Karpas-422 (cell line): ENCODE results near the gene GLB1L3. TPM values are rescaled to one million over a fixed set of nuclear protein-coding genes. Genes with fewer than 3 reads are reported as not detected.
"Not testable (repeated sequence)": the region's sequence is repeated elsewhere in the genome, so short reads cannot be mapped to it uniquely, and the experiment has no call there.

Experiments used
- DNase-seq: peaks from one replicate; pipeline ENCODE4 v3.0.0-alpha.2; 2015
- H2AFZ ChIP-seq: fragments of 200-600 bp; sonication (generic); 2 replicates; pipeline ENCODE4 v1.6.1; 2014; ENCODE audit warnings: antibody characterized with exemption, low read length, mixed read lengths
- H3K27ac ChIP-seq: fragments of 200-600 bp; sonication (generic); 2 replicates; pipeline ENCODE4 v1.5.1; 2014; ENCODE audit warnings: mild to moderate bottlenecking, low read length, moderate library complexity
- H3K27me3 ChIP-seq: fragments of 200-600 bp; sonication (generic); 2 replicates; pipeline ENCODE4 v1.6.1; 2014; ENCODE audit warnings: low read length, mixed read lengths
- H3K36me3 ChIP-seq: fragments of 200-600 bp; sonication (generic); 2 replicates; pipeline ENCODE4 v1.6.1; 2014; ENCODE audit warnings: low read length, mixed read lengths; ENCODE audit not compliant: insufficient read depth
- H3K4me1 ChIP-seq: fragments of 200-600 bp; sonication (generic); 2 replicates; pipeline ENCODE4 v1.6.1; 2014; ENCODE audit warnings: mild to moderate bottlenecking, low read length, mixed read lengths
- H3K4me2 ChIP-seq: fragments of 200-600 bp; sonication (generic); 2 replicates; pipeline ENCODE4 v1.6.1; 2014; ENCODE audit warnings: low read length, low read depth, mild to moderate bottlenecking; ENCODE audit not compliant: poor library complexity, severe bottlenecking
- H3K4me3 ChIP-seq: fragments of 200-600 bp; sonication (generic); 2 replicates; pipeline ENCODE4 v1.5.1; 2014; ENCODE audit warnings: mild to moderate bottlenecking, antibody characterized with exemption, low read length, mixed read lengths
- H3K79me2 ChIP-seq: fragments of 200-600 bp; sonication (generic); 2 replicates; pipeline ENCODE4 v1.6.1; 2014; ENCODE audit warnings: mild to moderate bottlenecking, low read length, mixed read lengths
- H3K9ac ChIP-seq: fragments of 200-600 bp; sonication (generic); 2 replicates; pipeline ENCODE4 v1.6.0; 2014; ENCODE audit warnings: low read length
- H3K9me2 ChIP-seq: fragments of 200-600 bp; sonication (generic), shearing (Covaris generic); replicated peaks from 2 replicates; pipeline ENCODE4 v1.6.0; 2014; ENCODE audit warnings: mild to moderate bottlenecking, low read length, moderate library complexity; ENCODE audit not compliant: insufficient read depth
- H3K9me3 ChIP-seq: fragments of 300-700, 200-600 bp; sonication (generic); 2 replicates; pipeline ENCODE4 v1.6.1; 2014; ENCODE audit warnings: low read length, mixed read lengths
- H4K20me1 ChIP-seq: fragments of 200-600 bp; sonication (generic); 2 replicates; pipeline ENCODE4 v1.6.1; 2014; ENCODE audit warnings: mild to moderate bottlenecking, antibody characterized with exemption, low read length, low read depth; ENCODE audit not compliant: insufficient read depth
- total RNA-seq: library from RNA; depleted of rRNA; stranded (reverse); fragments of >200 nt; shearing (Covaris generic); gene quantifications from 2 replicates; pipeline ENCODE4 v1.2.3, GENCODE V29; 2014; ENCODE audit warnings: low replicate concordance

GLB1L3 gene
- total RNA-seq, 1 experiment from 2014 or later = not detected

DNA sequence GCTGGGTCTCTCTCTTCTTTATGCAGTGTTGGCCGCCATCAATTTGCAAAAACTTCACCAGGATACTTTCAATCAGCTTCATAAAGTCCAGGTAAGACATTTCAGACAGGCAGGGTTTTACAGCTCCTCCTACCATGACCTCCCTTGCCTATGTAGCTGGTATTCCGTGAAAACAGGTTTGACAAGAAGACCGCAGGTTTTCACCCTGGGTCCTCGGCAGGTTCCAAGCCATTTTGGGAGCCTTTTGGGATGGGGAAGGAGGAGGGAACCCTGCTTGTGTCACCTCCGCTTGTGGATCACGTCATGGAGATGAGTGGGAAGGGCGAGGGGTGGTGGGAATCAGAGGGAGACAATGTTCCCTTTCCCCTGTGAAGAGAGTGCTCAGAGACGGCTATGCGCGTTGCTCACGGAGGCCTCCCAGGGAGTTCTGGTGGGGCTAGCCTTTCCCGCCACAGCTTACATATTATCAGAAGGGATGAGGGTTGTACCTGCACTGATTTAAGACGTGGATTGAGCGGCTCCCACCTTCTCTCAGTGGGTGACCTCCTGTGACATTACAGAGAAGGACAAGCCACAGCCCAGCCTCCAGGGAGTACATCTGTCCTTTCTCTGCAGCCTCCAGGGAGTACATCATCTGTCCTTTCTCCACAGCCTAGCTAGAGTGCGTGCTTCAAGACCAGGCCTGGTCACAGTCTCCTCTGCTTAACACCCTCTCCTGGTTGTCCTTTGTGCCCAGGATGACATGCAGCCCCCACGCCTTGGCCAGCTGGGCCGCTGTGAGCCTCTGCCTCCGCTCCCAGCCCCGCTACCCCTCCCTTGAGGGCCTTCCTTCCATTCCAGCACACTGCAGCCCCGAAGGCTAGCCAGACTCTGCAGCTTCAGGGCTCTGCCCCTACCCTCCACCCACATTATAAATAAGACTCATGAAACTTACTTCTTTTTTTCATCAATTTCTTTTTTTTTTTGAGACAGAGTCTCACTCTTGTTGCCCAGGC, 17.2 kb downstream of the GLB1L3 start:
- DNase-seq = no peak
- Histone ChIP-seq H3K27ac (no peak overlapping the region), H3K9me3 (no peaks in the 10 kb centered on the region), H4K20me1 (no peaks in the 10 kb centered on the region), H3K36me3 (no peaks in the 10 kb centered on the region), H3K27me3 (no peaks in the 10 kb centered on the region), H3K79me2 (no peaks in the 10 kb centered on the region), H3K9ac (no peak overlapping the region), H3K9me2 (no peaks in the 10 kb centered on the region), H2AFZ (no peak overlapping the region), H3K4me3 (no peak overlapping the region), H3K4me2 (no peak overlapping the region), H3K4me1 (no peaks in the 10 kb centered on the region)

GRCh38 chr11:134294664-134295063, 18.5 kb downstream of the GLB1L3 start:
- Histone ChIP-seq H3K79me2 (no peaks in the 10 kb centered on the region), H3K36me3 (no peaks in the 10 kb centered on the region), H3K9ac (no peak overlapping the region), H3K9me2 (no peaks in the 10 kb centered on the region), H3K27ac (no peak overlapping the region), H2AFZ (no peak overlapping the region), H3K27me3 (no peaks in the 10 kb centered on the region), H3K9me3 (no peaks in the 10 kb centered on the region), H4K20me1 (no peaks in the 10 kb centered on the region), H3K4me3 (no peak overlapping the region), H3K4me1 (no peaks in the 10 kb centered on the region), H3K4me2 (no peak overlapping the region)
- DNase-seq = no peak

GRCh38 chr11:134312223-134312622, 36.0 kb downstream of the GLB1L3 start:
- H3K4me3 ChIP-seq = no peak overlapping the region
- H2AFZ ChIP-seq = no peak overlapping the region
- H3K27ac ChIP-seq = no peak overlapping the region
- no peaks in the 10 kb centered on the region for H3K9me2 ChIP-seq
- no peaks in the 10 kb centered on the region for H3K9me3 ChIP-seq
- H3K36me3 ChIP-seq = no peaks in the 10 kb centered on the region
- no peak for DNase-seq
- H3K9ac ChIP-seq = no peak overlapping the region
- H4K20me1 ChIP-seq = no peaks in the 10 kb centered on the region
- no peak overlapping the region for H3K4me2 ChIP-seq
- H3K79me2 ChIP-seq = no peaks in the 10 kb centered on the region
- H3K27me3 ChIP-seq = no peaks in the 10 kb centered on the region
- no peaks in the 10 kb centered on the region for H3K4me1 ChIP-seq

DNA sequence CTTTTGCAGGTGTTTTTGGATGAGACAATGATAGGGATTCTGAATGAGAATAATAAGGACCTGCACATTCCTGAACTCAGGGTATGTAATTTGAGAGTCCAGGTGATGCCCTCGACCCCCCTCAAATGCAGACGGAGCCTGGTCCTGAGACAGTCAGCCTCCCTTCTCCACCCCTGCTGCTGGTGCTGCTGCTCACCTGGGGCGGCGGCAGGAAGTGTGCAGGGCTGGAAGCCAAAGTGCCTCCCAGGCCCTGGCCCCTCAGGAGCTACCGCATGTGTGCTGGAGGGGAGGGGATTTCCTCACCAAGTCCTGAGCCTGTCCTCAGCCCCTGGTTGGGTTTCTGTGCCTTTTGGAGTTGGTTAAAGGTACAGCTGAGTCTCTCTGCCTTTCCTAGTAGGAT, 36.6 kb downstream of the GLB1L3 start:
- H3K27me3 ChIP-seq = no peaks in the 10 kb centered on the region
- H3K9me3 ChIP-seq = no peaks in the 10 kb centered on the region
- no peak for DNase-seq
- H3K9me2 ChIP-seq = no peaks in the 10 kb centered on the region
- H3K4me2 ChIP-seq = no peak overlapping the region
- H3K79me2 ChIP-seq = no peaks in the 10 kb centered on the region
- no peak overlapping the region for H2AFZ ChIP-seq
- H3K9ac ChIP-seq = no peak overlapping the region
- H3K36me3 ChIP-seq = no peaks in the 10 kb centered on the region
- H3K4me3 ChIP-seq = no peak overlapping the region
- no peaks in the 10 kb centered on the region for H3K4me1 ChIP-seq
- no peaks in the 10 kb centered on the region for H4K20me1 ChIP-seq
- no peak overlapping the region for H3K27ac ChIP-seq

DNA sequence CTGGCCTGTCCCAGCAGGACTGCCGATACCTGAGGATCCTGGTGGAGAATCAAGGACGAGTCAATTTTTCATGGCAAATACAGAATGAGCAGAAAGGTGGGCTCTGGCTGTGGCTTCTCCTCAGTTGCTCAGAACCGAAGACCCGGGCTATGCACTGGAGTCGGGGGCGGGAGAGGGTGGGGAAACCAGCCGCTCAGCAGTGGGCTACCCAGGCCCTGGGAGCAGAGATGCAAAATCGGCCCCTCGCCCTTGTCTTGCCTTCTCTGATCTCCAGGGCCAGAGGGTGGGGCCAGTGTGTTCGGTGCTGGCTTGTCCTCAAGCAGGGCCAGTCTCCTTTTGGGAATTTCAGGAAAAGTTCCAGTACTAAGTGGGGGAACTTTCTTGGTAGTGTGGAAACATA, 37.2 kb downstream of the GLB1L3 start:
- H3K9me2 ChIP-seq = no peaks in the 10 kb centered on the region
- H3K36me3 ChIP-seq = no peaks in the 10 kb centered on the region
- no peaks in the 10 kb centered on the region for H3K79me2 ChIP-seq
- DNase-seq = no peak
- no peak overlapping the region for H3K4me2 ChIP-seq
- no peak overlapping the region for H3K4me3 ChIP-seq
- H3K27ac ChIP-seq = no peak overlapping the region
- no peaks in the 10 kb centered on the region for H3K9me3 ChIP-seq
- H2AFZ ChIP-seq = no peak overlapping the region
- H3K9ac ChIP-seq = no peak overlapping the region
- no peaks in the 10 kb centered on the region for H3K4me1 ChIP-seq
- no peaks in the 10 kb centered on the region for H4K20me1 ChIP-seq
- H3K27me3 ChIP-seq = no peaks in the 10 kb centered on the region

GRCh38 chr11:134313821-134314607, 37.8 kb downstream of the GLB1L3 start:
- Histone ChIP-seq H3K9ac (no peak overlapping the region), H3K4me2 (no peak overlapping the region), H4K20me1 (no peaks in the 10 kb centered on the region), H3K4me1 (no peaks in the 10 kb centered on the region), H3K9me3 (no peaks in the 10 kb centered on the region), H3K9me2 (no peaks in the 10 kb centered on the region), H3K27me3 (no peaks in the 10 kb centered on the region), H2AFZ (no peak overlapping the region), H3K4me3 (no peak overlapping the region), H3K79me2 (no peaks in the 10 kb centered on the region), H3K27ac (no peak overlapping the region), H3K36me3 (no peaks in the 10 kb centered on the region)
- DNase-seq = no peak

DNA sequence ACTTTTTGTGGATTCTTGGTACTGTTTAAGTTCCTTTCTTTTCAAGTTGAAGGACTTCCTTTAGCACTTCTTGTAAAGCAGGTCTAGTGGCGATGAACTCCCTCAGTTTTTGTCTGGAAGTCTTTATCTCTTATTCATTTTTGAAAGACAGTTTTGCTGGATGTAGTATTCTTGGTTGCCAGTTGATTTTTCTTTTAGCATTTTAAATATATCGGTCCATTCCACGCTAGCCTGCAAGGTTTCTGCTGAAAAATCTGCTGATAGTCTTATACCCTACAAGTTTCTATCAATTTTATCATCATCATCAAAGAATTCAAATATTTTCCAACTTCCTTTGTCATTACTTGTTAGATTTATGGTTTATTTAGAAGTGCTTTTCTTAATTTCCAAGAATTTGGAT, 40.9 kb downstream of the GLB1L3 start:
- H4K20me1 ChIP-seq = no peaks in the 10 kb centered on the region
- no peak overlapping the region for H3K4me2 ChIP-seq
- H3K4me3 ChIP-seq = no peak overlapping the region
- DNase-seq = no peak
- no peak overlapping the region for H3K27ac ChIP-seq
- H3K27me3 ChIP-seq = no peaks in the 10 kb centered on the region
- H3K36me3 ChIP-seq = no peaks in the 10 kb centered on the region
- no peak overlapping the region for H2AFZ ChIP-seq
- no peaks in the 10 kb centered on the region for H3K9me2 ChIP-seq
- H3K9ac ChIP-seq = no peak overlapping the region
- no peaks in the 10 kb centered on the region for H3K9me3 ChIP-seq
- no peaks in the 10 kb centered on the region for H3K4me1 ChIP-seq
- no peaks in the 10 kb centered on the region for H3K79me2 ChIP-seq

DNA sequence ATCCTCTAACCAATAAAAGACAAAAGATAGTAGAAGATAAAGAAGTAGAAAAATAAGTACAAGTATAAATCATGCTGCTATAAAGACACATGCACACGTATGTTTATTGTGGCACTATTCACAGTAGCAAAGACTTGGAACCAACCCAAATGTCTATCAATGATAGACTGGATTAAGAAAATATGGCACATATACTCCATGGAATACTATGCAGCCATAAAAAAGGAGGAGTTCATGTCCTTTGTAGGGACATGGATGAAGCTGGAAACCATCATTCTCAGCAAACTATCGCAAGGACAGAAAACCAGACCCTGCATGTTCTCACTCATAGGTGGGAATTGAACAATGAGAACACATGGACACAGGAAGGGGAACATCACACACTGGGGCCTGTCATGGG, 45.2 kb downstream of the GLB1L3 start:
- not testable (repeated sequence) for H3K9me2 ChIP-seq, H3K4me2 ChIP-seq, H3K27me3 ChIP-seq, H3K4me3 ChIP-seq, H3K9me3 ChIP-seq, H2AFZ ChIP-seq, H3K79me2 ChIP-seq, H4K20me1 ChIP-seq, H3K4me1 ChIP-seq, H3K27ac ChIP-seq, H3K36me3 ChIP-seq, H3K9ac ChIP-seq, DNase-seq
